Activated CD8-positive, alpha-beta memory T cell treated with anti-CD3 and anti-CD28 coated beads, Interleukin-2, amount 50 U/mL, for 24 hours (primary cell): ENCODE measurements around the gene TMEM59.
"Not testable (repeated sequence)": the region's sequence is repeated elsewhere in the genome, so short reads cannot be mapped to it uniquely, and the experiment has no call there.

Experiments
- DNase-seq: peaks from one replicate; pipeline ENCODE4 v3.0.0-alpha.2; 2020; ENCODE audit errors: extremely low read depth

Gene TMEM59

GRCh38 chr1:54053745-54054437 lies 887 bp upstream of the TMEM59 start:
- no peak for DNase-seq

GRCh38 chr1:54052431-54052933 lies 522 bp downstream of the TMEM59 start:
- DNase-seq = no peak

GRCh38 chr1:54051933-54052430 lies 1.0 kb downstream of the TMEM59 start:
- DNase-seq = no peak

- DNase-seq = not testable (repeated sequence)
These were observed 2.6 kb downstream of the TMEM59 start for GRCh38 chr1:54050435-54050834.

GRCh38 chr1:54047384-54048305 lies 5.4 kb downstream of the TMEM59 start:
- no peak for DNase-seq

- no peak for DNase-seq
These were observed 6.2 kb downstream of the TMEM59 start for GRCh38 chr1:54046671-54047383.

GRCh38 chr1:54045496-54045895 lies 7.5 kb downstream of the TMEM59 start:
- no peak for DNase-seq

- no peak for DNase-seq
These were observed 11.2 kb downstream of the TMEM59 start for GRCh38 chr1:54041806-54042205.

- no peak for DNase-seq
These were observed 15.5 kb downstream of the TMEM59 start for GRCh38 chr1:54037476-54037875.

- no peak for DNase-seq
These were observed 24.4 kb downstream of the TMEM59 start for GRCh38 chr1:54028306-54029251.

- DNase-seq = no peak
These were observed 25.2 kb downstream of the TMEM59 start for GRCh38 chr1:54027848-54028247.

- not testable (repeated sequence) for DNase-seq
These were observed 28.2 kb downstream of the TMEM59 start for GRCh38 chr1:54024811-54025210.

- no peak for DNase-seq
These were observed 28.6 kb downstream of the TMEM59 start for GRCh38 chr1:54024358-54024757.

- DNase-seq = not testable (repeated sequence)
These were observed 33.3 kb downstream of the TMEM59 start for GRCh38 chr1:54019562-54020176.

GRCh38 chr1:54018635-54019034 lies 34.4 kb downstream of the TMEM59 start:
- DNase-seq = no peak

- no peak for DNase-seq
These were observed 35.0 kb downstream of the TMEM59 start, which contains the start of gene LDLRAD1 for GRCh38 chr1:54017979-54018378. Gene LDLRAD1 (minus strand): TSS chr1:54018186. CDS start chr1:54018112, 74 bp downstream.

- no peak for DNase-seq
These were observed 36.4 kb downstream of the TMEM59 start for GRCh38 chr1:54016343-54017282.

GRCh38 chr1:54014009-54014629 lies 38.9 kb downstream of the TMEM59 start:
- no peak for DNase-seq
